Hepatocyte (in vitro differentiated cells): Measurements from ENCODE around the gene CYP4F8. TPM values are rescaled to one million over a fixed set of nuclear protein-coding genes. Genes with fewer than 3 reads are reported as not detected.

Experiments used
- DNase-seq: peaks from one replicate; pipeline ENCODE4 v3.0.0-alpha.2; 2016; ENCODE audit warnings: low spot score
- H2AFZ ChIP-seq: fragments of 200-600 bp; sonication (generic); 2 replicates; pipeline ENCODE4 v1.6.0; 2016; ENCODE audit warnings: antibody characterized with exemption, mild to moderate bottlenecking
- H3K27ac ChIP-seq: fragments of 200-600 bp; sonication (generic); 2 replicates; pipeline ENCODE4 v1.5.1; 2016; ENCODE audit warnings: mild to moderate bottlenecking
- H3K27me3 ChIP-seq: fragments of 200-600 bp; sonication (generic); 2 replicates; pipeline ENCODE4 v1.6.1; 2016
- H3K36me3 ChIP-seq: fragments of 200-600 bp; sonication (generic); replicated peaks from 2 replicates; pipeline ENCODE4 v1.5.1; 2016; ENCODE audit warnings: low read depth; ENCODE audit not compliant: insufficient read depth
- H3K4me1 ChIP-seq: fragments of 200-600 bp; sonication (generic); 2 replicates; pipeline ENCODE4 v1.5.1; 2016; ENCODE audit warnings: mild to moderate bottlenecking, moderate library complexity; ENCODE audit not compliant: insufficient read depth
- H3K4me2 ChIP-seq: fragments of 200-600 bp; sonication (generic); 2 replicates; pipeline ENCODE4 v1.6.0; 2016
- H3K4me3 ChIP-seq: fragments of 200-600 bp; sonication (generic); 2 replicates; pipeline ENCODE4 v1.5.1; 2016; ENCODE audit warnings: mild to moderate bottlenecking
- H3K79me2 ChIP-seq: fragments of 200-600 bp; sonication (generic); 2 replicates; pipeline ENCODE4 v1.6.0; 2017; ENCODE audit warnings: mild to moderate bottlenecking
- H3K9me2 ChIP-seq: fragments of 200-600 bp; sonication (generic); replicated peaks from 2 replicates; pipeline ENCODE4 v1.6.0; 2017; ENCODE audit warnings: mild to moderate bottlenecking; ENCODE audit not compliant: insufficient read depth
- H3K9me3 ChIP-seq: fragments of 200-600 bp; sonication (generic); 2 replicates; pipeline ENCODE4 v1.5.1; 2016; ENCODE audit warnings: low read depth, mild to moderate bottlenecking
- H4K20me1 ChIP-seq: fragments of 200-600 bp; sonication (generic); 2 replicates; pipeline ENCODE4 v1.6.0; 2016; ENCODE audit warnings: mild to moderate bottlenecking; ENCODE audit not compliant: insufficient read depth, poor library complexity, severe bottlenecking
- CTCF ChIP-seq: fragments of 200-600 bp; sonication (generic); IDR thresholded peaks from 2 replicates; pipeline ENCODE4 v1.5.1; 2016; ENCODE audit warnings: antibody characterized with exemption, mild to moderate bottlenecking; ENCODE audit not compliant: poor library complexity
- EZH2 ChIP-seq: fragments of 200-600 bp; sonication (generic); IDR thresholded peaks from 2 replicates; pipeline ENCODE4 v1.6.1; 2016; ENCODE audit warnings: antibody characterized with exemption, mild to moderate bottlenecking, borderline replicate concordance
- EZH2phosphoT487 ChIP-seq: fragments of 200-600 bp; sonication (generic); IDR thresholded peaks from one replicate; pipeline ENCODE4 v1.6.1; 2018; ENCODE audit warnings: antibody characterized with exemption, mild to moderate bottlenecking, low read depth, moderate library complexity; ENCODE audit not compliant: unreplicated experiment, severe bottlenecking
- WGBS: methylation state at CpG from one replicate; pipeline ENCODE4 v1.1.6; 2016; ENCODE audit warnings: low lambda C conversion rate; ENCODE audit errors: missing lambda C conversion rate; 5-methylcytosine and 5-hydroxymethylcytosine counted together
- polyA plus RNA-seq: library from polyadenylated mRNA; unstranded; fragments of >200 nt; fragmentation: Nextera tagmentation; extraction: Ambion mirVana; gene quantifications from 2 replicates; pipeline ENCODE4 v1.2.1, GENCODE V29; 2016
- total RNA-seq: library from RNA; depleted of rRNA; stranded (reverse); fragments of >200 nt; gene quantifications from 2 replicates; pipeline ENCODE4 v1.2.3, GENCODE V29; 2014

The CYP4F8 gene
- total RNA-seq = not detected in 2 replicates
- polyA plus RNA-seq = not detected in 2 replicates

GRCh38 chr19:15614507-15615379, at the start of gene CYP4F8:
TSS of gene CYP4F8 (plus strand) at chr19:15615218. CDS start at chr19:15615617, 399 bp downstream.
- Histone ChIP-seq H4K20me1 (no peaks in the 10 kb centered on the region), H3K4me2 (no peak within 1 kb of the TSS), H3K9me3 (no peaks in the 10 kb centered on the region), H3K9me2 (no peaks in the 10 kb centered on the region), H3K27me3 (no peaks in the 10 kb centered on the region), H2AFZ (no peak within 1 kb of the TSS), H3K4me3 (no peak within 1 kb of the TSS), H3K27ac (no peak within 1 kb of the TSS), H3K4me1 (no peaks in the 10 kb centered on the region), H3K79me2 (no peaks in the 10 kb centered on the region), H3K36me3 (no peaks in the 10 kb centered on the region)
- DNase-seq = no peak
- 66% methylated on average over 8 of the region's 8 CpGs for WGBS
- no peak for TF ChIP-seq EZH2phosphoT487
- no peak for TF ChIP-seq CTCF
- TF ChIP-seq EZH2 = no peak

GRCh38 chr19:15570420-15570819, 44.6 kb upstream of the CYP4F8 start:
- H3K27ac ChIP-seq = no peak overlapping the region
- no peaks in the 10 kb centered on the region for H3K79me2 ChIP-seq
- H3K27me3 ChIP-seq = no peaks in the 10 kb centered on the region
- no peaks in the 10 kb centered on the region for H3K9me2 ChIP-seq
- no peak for DNase-seq
- TF ChIP-seq EZH2 = no peak
- no peak for TF ChIP-seq EZH2phosphoT487
- TF ChIP-seq CTCF = no peak
- H4K20me1 ChIP-seq = no peaks in the 10 kb centered on the region
- H3K4me1 ChIP-seq = no peaks in the 10 kb centered on the region
- WGBS = 77% methylated on average over 3 of the region's 3 CpGs
- H2AFZ ChIP-seq = no peak overlapping the region
- H3K4me3 ChIP-seq = no peak overlapping the region
- no peaks in the 10 kb centered on the region for H3K36me3 ChIP-seq
- H3K4me2 ChIP-seq = no peak overlapping the region
- H3K9me3 ChIP-seq = no peaks in the 10 kb centered on the region

- 50% methylated on average over 6 of the region's 6 CpGs for WGBS
- H3K4me1 ChIP-seq = no peaks in the 10 kb centered on the region
- no peak overlapping the region for H3K4me2 ChIP-seq
- no peak overlapping the region for H3K27ac ChIP-seq
- no peaks in the 10 kb centered on the region for H3K36me3 ChIP-seq
- no peaks in the 10 kb centered on the region for H4K20me1 ChIP-seq
- DNase-seq = no peak
- no peak overlapping the region for H3K4me3 ChIP-seq
- no peaks in the 10 kb centered on the region for H3K9me3 ChIP-seq
- H3K27me3 ChIP-seq = no peaks in the 10 kb centered on the region
- H3K9me2 ChIP-seq = no peaks in the 10 kb centered on the region
- H3K79me2 ChIP-seq = no peaks in the 10 kb centered on the region
- no peak overlapping the region for H2AFZ ChIP-seq
- no peak for TF ChIP-seq EZH2
- no peak for TF ChIP-seq CTCF
- TF ChIP-seq EZH2phosphoT487 = no peak
Measured at GRCh38 chr19:15575406-15575805, 39.6 kb upstream of the CYP4F8 start.
